ENCODE measurements around the gene VENTX. TPM values are rescaled to one million over a fixed set of nuclear protein-coding genes. Genes with fewer than 3 reads are reported as not detected.
A peak's percentile ranks its signal among the peaks of the same experiment; 100 is the strongest.

The VENTX gene
- total RNA-seq, 3 donors from 2014 or later (not counting 1 experiment from before 2014, with no cell fraction given), result 0.48 to 4.1 (median 0.75) TPM

DNA sequence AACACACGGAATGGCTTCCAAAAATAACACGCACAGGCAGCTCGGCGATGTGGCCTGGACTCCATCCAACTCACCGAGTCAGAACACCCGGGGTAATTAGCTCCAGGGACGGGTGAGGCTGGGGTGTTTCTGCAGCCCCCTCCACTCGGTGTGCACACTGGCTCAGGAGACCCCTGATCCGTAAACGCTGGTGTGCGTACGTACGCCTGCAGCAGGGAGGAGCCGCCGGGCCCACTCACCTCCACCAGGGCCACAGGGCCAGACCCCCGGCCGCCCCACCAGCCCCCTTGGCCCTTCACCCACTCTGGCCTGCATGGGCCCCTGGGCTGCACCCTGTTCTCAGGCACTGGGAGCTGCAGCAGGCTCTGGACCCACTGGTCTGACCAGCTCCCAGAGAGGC, 30.0 kb upstream of the VENTX start:
- H3K27ac Mint-ChIP-seq, result no peak overlapping the region
- no peaks in the 10 kb centered on the region for H3K36me3 Mint-ChIP-seq
- H3K27me3 ChIP-seq (ENCODE audit: control insufficient read depth, insufficient read depth, low read length), result no peaks in the 10 kb centered on the region
- peaks cover 0 to 2% of the 10 kb centered on the region in 2 donors for H3K27me3 Mint-ChIP-seq (ENCODE audit: low read depth in 2 of 2)
- peaks cover 4% of the 10 kb centered on the region for H3K4me1 ChIP-seq (ENCODE audit: control insufficient read depth, insufficient read depth, low read length)
- intact Hi-C loops (cut with micrococcal nuclease), result no loop called here
- TF ChIP-seq, protein P1, sequence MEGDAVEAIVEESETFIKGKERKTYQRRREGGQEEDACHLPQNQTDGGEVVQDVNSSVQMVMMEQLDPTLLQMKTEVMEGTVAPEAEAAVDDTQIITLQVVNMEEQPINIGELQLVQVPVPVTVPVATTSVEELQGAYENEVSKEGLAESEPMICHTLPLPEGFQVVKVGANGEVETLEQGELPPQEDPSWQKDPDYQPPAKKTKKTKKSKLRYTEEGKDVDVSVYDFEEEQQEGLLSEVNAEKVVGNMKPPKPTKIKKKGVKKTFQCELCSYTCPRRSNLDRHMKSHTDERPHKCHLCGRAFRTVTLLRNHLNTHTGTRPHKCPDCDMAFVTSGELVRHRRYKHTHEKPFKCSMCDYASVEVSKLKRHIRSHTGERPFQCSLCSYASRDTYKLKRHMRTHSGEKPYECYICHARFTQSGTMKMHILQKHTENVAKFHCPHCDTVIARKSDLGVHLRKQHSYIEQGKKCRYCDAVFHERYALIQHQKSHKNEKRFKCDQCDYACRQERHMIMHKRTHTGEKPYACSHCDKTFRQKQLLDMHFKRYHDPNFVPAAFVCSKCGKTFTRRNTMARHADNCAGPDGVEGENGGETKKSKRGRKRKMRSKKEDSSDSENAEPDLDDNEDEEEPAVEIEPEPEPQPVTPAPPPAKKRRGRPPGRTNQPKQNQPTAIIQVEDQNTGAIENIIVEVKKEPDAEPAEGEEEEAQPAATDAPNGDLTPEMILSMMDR (IDR thresholded peaks at IDR 0.05), result no peak
- H3K9me3 ChIP-seq (ENCODE audit: control insufficient read depth, insufficient read depth, low read length), result no peaks in the 10 kb centered on the region
- no peak overlapping the region for H3K27ac ChIP-seq (ENCODE audit: low read length)
- H3K4me3 ChIP-seq (ENCODE audit: low read length), result no peak overlapping the region
- no peak for ATAC-seq
- 90% methylated on average over 17 of the region's 17 CpGs for WGBS (ENCODE audit: insufficient coverage)
- peaks cover 0 to 4% of the 10 kb centered on the region in 2 donors for H3K4me1 Mint-ChIP-seq
- H3K36me3 ChIP-seq (ENCODE audit: control insufficient read depth, insufficient read depth, low read length), result no peaks in the 10 kb centered on the region
- no peak overlapping the region for H3K4me3 Mint-ChIP-seq
- no peaks in the 10 kb centered on the region for H3K9me3 Mint-ChIP-seq
- DNase-seq, result no peak

GRCh38 chr10:133208466-133208865, 29.2 kb upstream of the VENTX start:
- 92% methylated on average over 18 of the region's 18 CpGs for WGBS (ENCODE audit: insufficient coverage)
- H3K4me1 ChIP-seq (ENCODE audit: control insufficient read depth, insufficient read depth, low read length), result peaks cover 4% of the 10 kb centered on the region
- ATAC-seq (no peak), DNase-seq (no peak)
- H3K36me3 ChIP-seq (ENCODE audit: control insufficient read depth, insufficient read depth, low read length), result no peaks in the 10 kb centered on the region
- no peaks in the 10 kb centered on the region for H3K9me3 ChIP-seq (ENCODE audit: control insufficient read depth, insufficient read depth, low read length)
- H3K4me3 ChIP-seq (ENCODE audit: low read length), result no peak overlapping the region
- Mint-ChIP-seq H3K27ac (no peak overlapping the region), H3K36me3 (no peaks in the 10 kb centered on the region), H3K27me3 (ENCODE audit: low read depth in 2 of 2) (peaks cover 0 to 2% of the 10 kb centered on the region in 2 donors), H3K9me3 (no peaks in the 10 kb centered on the region), H3K4me1 (peaks cover 0 to 4% of the 10 kb centered on the region in 2 donors), H3K4me3 (no peak overlapping the region)
- intact Hi-C loops (cut with micrococcal nuclease), result no loop called here
- H3K27me3 ChIP-seq (ENCODE audit: control insufficient read depth, insufficient read depth, low read length), result no peaks in the 10 kb centered on the region
- no peak overlapping the region for H3K27ac ChIP-seq (ENCODE audit: low read length)
- TF ChIP-seq, protein P1 (IDR thresholded peaks at IDR 0.05), result no peak

- Histone ChIP-seq H3K4me3 (ENCODE audit: low read length) (no peak overlapping the region), H3K27ac (ENCODE audit: low read length) (no peak overlapping the region), H3K36me3 (ENCODE audit: control insufficient read depth, insufficient read depth, low read length) (no peaks in the 10 kb centered on the region), H3K27me3 (ENCODE audit: control insufficient read depth, insufficient read depth, low read length) (no peaks in the 10 kb centered on the region), H3K4me1 (ENCODE audit: control insufficient read depth, insufficient read depth, low read length) (peaks cover 4% of the 10 kb centered on the region), H3K9me3 (ENCODE audit: control insufficient read depth, insufficient read depth, low read length) (no peaks in the 10 kb centered on the region)
- Mint-ChIP-seq H3K27ac (no peak overlapping the region), H3K9me3 (no peaks in the 10 kb centered on the region), H3K4me1 (peaks cover 0 to 4% of the 10 kb centered on the region in 2 donors), H3K4me3 (no peak overlapping the region), H3K27me3 (ENCODE audit: low read depth in 2 of 2) (peaks cover 0 to 2% of the 10 kb centered on the region in 2 donors), H3K36me3 (no peaks in the 10 kb centered on the region)
- TF ChIP-seq, protein P1 (IDR thresholded peaks at IDR 0.05), result no peak
- ATAC-seq (peak in 1 of 3 donors; percentile 33), DNase-seq (no peak)
- intact Hi-C loops (cut with micrococcal nuclease), result no loop called here
- 96% methylated on average over 14 of the region's 14 CpGs for WGBS (ENCODE audit: insufficient coverage)
Measured at GRCh38 chr10:133209117-133209516, 28.5 kb upstream of the VENTX start.

DNA sequence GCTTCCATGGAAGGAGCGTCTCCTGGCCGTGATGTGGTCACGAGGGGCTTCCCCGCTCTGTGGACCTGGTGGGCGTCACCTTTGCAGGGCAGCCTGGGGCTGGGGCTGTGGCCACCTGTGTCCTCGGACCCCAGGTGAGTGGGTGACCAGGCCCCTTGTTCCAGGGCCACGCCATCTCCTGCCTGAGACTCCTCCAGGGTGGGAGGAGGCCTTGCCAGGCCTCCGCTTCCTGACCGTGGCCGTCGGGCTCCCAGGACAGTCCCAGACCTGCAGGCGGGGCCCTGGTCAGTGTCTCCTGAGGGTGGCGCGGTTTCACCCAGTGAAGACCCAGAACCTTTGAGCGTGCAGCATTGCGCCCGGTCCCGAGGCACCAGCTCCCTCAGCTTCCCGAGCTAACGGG, 28.0 kb upstream of the VENTX start:
- H3K9me3 ChIP-seq (ENCODE audit: control insufficient read depth, insufficient read depth, low read length), result no peaks in the 10 kb centered on the region
- no peaks in the 10 kb centered on the region for H3K27me3 ChIP-seq (ENCODE audit: control insufficient read depth, insufficient read depth, low read length)
- intact Hi-C loops (cut with micrococcal nuclease), result no loop called here
- Mint-ChIP-seq H3K27me3 (ENCODE audit: low read depth in 2 of 2) (peaks cover 0 to 2% of the 10 kb centered on the region in 2 donors), H3K4me1 (peaks cover 0 to 4% of the 10 kb centered on the region in 2 donors), H3K27ac (no peak overlapping the region), H3K4me3 (no peak overlapping the region), H3K36me3 (no peaks in the 10 kb centered on the region), H3K9me3 (no peaks in the 10 kb centered on the region)
- no peak overlapping the region for H3K4me3 ChIP-seq (ENCODE audit: low read length)
- no peak overlapping the region for H3K27ac ChIP-seq (ENCODE audit: low read length)
- ATAC-seq (no peak), DNase-seq (no peak)
- WGBS (ENCODE audit: insufficient coverage), result 88% methylated on average over 20 of the region's 20 CpGs
- H3K36me3 ChIP-seq (ENCODE audit: control insufficient read depth, insufficient read depth, low read length), result no peaks in the 10 kb centered on the region
- peaks cover 4% of the 10 kb centered on the region for H3K4me1 ChIP-seq (ENCODE audit: control insufficient read depth, insufficient read depth, low read length)
- TF ChIP-seq, protein P1 (IDR thresholded peaks at IDR 0.05), result no peak

Measured in natural killer cell (primary cell).